ENCODE results near the gene GGACT. TPM values are rescaled to one million over a fixed set of nuclear protein-coding genes. Genes with fewer than 3 reads are reported as not detected.
"Not testable (repeated sequence)": the region's sequence is repeated elsewhere in the genome, so short reads cannot be mapped to it uniquely, and the experiment has no call there.

GGACT gene
- total and polyA plus RNA-seq, 4 donors: 3.3 to 10.1 (median 4.8) TPM

GRCh38 chr13:100528353-100528752, 60.2 kb downstream of the GGACT start:
- no peak for DNase-seq (ENCODE audit: low read depth in 4 of 6, low spot score in 6 of 6)
- 76% methylated on average over 6 of the region's 9 CpGs for WGBS (ENCODE audit: insufficient coverage)
- H3K9me3 ChIP-seq (ENCODE audit: control insufficient read depth, insufficient read depth, low read length): no peaks in the 10 kb centered on the region
- no peaks in the 10 kb centered on the region for H3K27me3 ChIP-seq (ENCODE audit: control insufficient read depth, insufficient read depth, low read length)
- no peak overlapping the region for H3K27ac ChIP-seq (ENCODE audit: low read depth, low read length)
- no peak overlapping the region for H3K4me3 ChIP-seq (ENCODE audit: low read depth, low read length)
- H3K36me3 ChIP-seq (ENCODE audit: control insufficient read depth, insufficient read depth, low read length): peaks cover 42% of the 10 kb centered on the region
- peaks cover 16% of the 10 kb centered on the region for H3K4me1 ChIP-seq (ENCODE audit: control insufficient read depth, insufficient read depth, low read length)

- Histone ChIP-seq H3K9me3 (ENCODE audit: control insufficient read depth, insufficient read depth, low read length) (no peaks in the 10 kb centered on the region), H3K36me3 (ENCODE audit: control insufficient read depth, insufficient read depth, low read length) (peaks cover 35% of the 10 kb centered on the region), H3K27ac (ENCODE audit: low read depth, low read length) (no peak overlapping the region), H3K4me3 (ENCODE audit: low read depth, low read length) (no peak overlapping the region), H3K4me1 (ENCODE audit: control insufficient read depth, insufficient read depth, low read length) (peaks cover 16% of the 10 kb centered on the region), H3K27me3 (ENCODE audit: control insufficient read depth, insufficient read depth, low read length) (no peaks in the 10 kb centered on the region)
- DNase-seq (ENCODE audit: low read depth in 4 of 6, low spot score in 6 of 6): no peak
- 84% methylated on average over 4 of the region's 9 CpGs for WGBS (ENCODE audit: insufficient coverage)
These were observed 60.9 kb downstream of the GGACT start for GRCh38 chr13:100527644-100528043.

- H3K9me3 ChIP-seq (ENCODE audit: control insufficient read depth, insufficient read depth, low read length): no peaks in the 10 kb centered on the region
- WGBS (ENCODE audit: insufficient coverage): 69% methylated on average over 26 of the region's 27 CpGs
- no peak overlapping the region for H3K4me3 ChIP-seq (ENCODE audit: low read depth, low read length)
- H3K36me3 ChIP-seq (ENCODE audit: control insufficient read depth, insufficient read depth, low read length): peaks cover 27% of the 10 kb centered on the region
- H3K4me1 ChIP-seq (ENCODE audit: control insufficient read depth, insufficient read depth, low read length): peaks cover 19% of the 10 kb centered on the region
- H3K27me3 ChIP-seq (ENCODE audit: control insufficient read depth, insufficient read depth, low read length): no peaks in the 10 kb centered on the region
- no peak overlapping the region for H3K27ac ChIP-seq (ENCODE audit: low read depth, low read length)
- DNase-seq (ENCODE audit: low read depth in 4 of 6, low spot score in 6 of 6): peak in 2 of 6 donors; percentile 61 to 88
These were observed 62.1 kb downstream of the GGACT start for GRCh38 chr13:100526318-100527000.

- Histone ChIP-seq H3K36me3 (ENCODE audit: control insufficient read depth, insufficient read depth, low read length) (peaks cover 27% of the 10 kb centered on the region), H3K27me3 (ENCODE audit: control insufficient read depth, insufficient read depth, low read length) (no peaks in the 10 kb centered on the region), H3K9me3 (ENCODE audit: control insufficient read depth, insufficient read depth, low read length) (no peaks in the 10 kb centered on the region), H3K4me3 (ENCODE audit: low read depth, low read length) (no peak overlapping the region), H3K27ac (ENCODE audit: low read depth, low read length) (no peak overlapping the region), H3K4me1 (ENCODE audit: control insufficient read depth, insufficient read depth, low read length) (peaks cover 16% of the 10 kb centered on the region)
- no peak for DNase-seq (ENCODE audit: low read depth in 4 of 6, low spot score in 6 of 6)
- WGBS (ENCODE audit: insufficient coverage): 72% methylated on average over 16 of the region's 17 CpGs
These were observed 62.9 kb downstream of the GGACT start for GRCh38 chr13:100525453-100526317.

- DNase-seq (ENCODE audit: low read depth in 4 of 6, low spot score in 6 of 6); H3K27me3 ChIP-seq (ENCODE audit: control insufficient read depth, insufficient read depth, low read length); H3K4me3 ChIP-seq (ENCODE audit: low read depth, low read length); H3K9me3 ChIP-seq (ENCODE audit: control insufficient read depth, insufficient read depth, low read length); H3K27ac ChIP-seq (ENCODE audit: low read depth, low read length): not testable (repeated sequence)
- Histone ChIP-seq H3K36me3 (ENCODE audit: control insufficient read depth, insufficient read depth, low read length) (peaks cover 25% of the 10 kb centered on the region), H3K4me1 (ENCODE audit: control insufficient read depth, insufficient read depth, low read length) (peaks cover 14% of the 10 kb centered on the region)
- 90% methylated on average over 1 of the region's 5 CpGs for WGBS (ENCODE audit: insufficient coverage)
These were observed 63.9 kb downstream of the GGACT start for GRCh38 chr13:100524688-100525087.

- H3K36me3 ChIP-seq (ENCODE audit: control insufficient read depth, insufficient read depth, low read length): peaks cover 22% of the 10 kb centered on the region
- WGBS (ENCODE audit: insufficient coverage): 88% methylated on average over 6 of the region's 8 CpGs
- H3K27me3 ChIP-seq (ENCODE audit: control insufficient read depth, insufficient read depth, low read length): no peaks in the 10 kb centered on the region
- H3K4me3 ChIP-seq (ENCODE audit: low read depth, low read length): no peak overlapping the region
- no peak overlapping the region for H3K27ac ChIP-seq (ENCODE audit: low read depth, low read length)
- no peaks in the 10 kb centered on the region for H3K9me3 ChIP-seq (ENCODE audit: control insufficient read depth, insufficient read depth, low read length)
- peaks cover 14% of the 10 kb centered on the region for H3K4me1 ChIP-seq (ENCODE audit: control insufficient read depth, insufficient read depth, low read length)
- DNase-seq (ENCODE audit: low read depth in 4 of 6, low spot score in 6 of 6): no peak
These were observed 64.6 kb downstream of the GGACT start for GRCh38 chr13:100523981-100524386.

GRCh38 chr13:100523411-100523810, 65.2 kb downstream of the GGACT start:
- Histone ChIP-seq H3K9me3 (ENCODE audit: control insufficient read depth, insufficient read depth, low read length) (no peaks in the 10 kb centered on the region), H3K36me3 (ENCODE audit: control insufficient read depth, insufficient read depth, low read length) (peaks cover 16% of the 10 kb centered on the region), H3K4me1 (ENCODE audit: control insufficient read depth, insufficient read depth, low read length) (peaks cover 14% of the 10 kb centered on the region), H3K27me3 (ENCODE audit: control insufficient read depth, insufficient read depth, low read length) (no peaks in the 10 kb centered on the region), H3K27ac (ENCODE audit: low read depth, low read length) (no peak overlapping the region), H3K4me3 (ENCODE audit: low read depth, low read length) (no peak overlapping the region)
- 85% methylated on average over 12 of the region's 14 CpGs for WGBS (ENCODE audit: insufficient coverage)
- peak in 1 of 6 donors; percentile 39 for DNase-seq (ENCODE audit: low read depth in 4 of 6, low spot score in 6 of 6)

GRCh38 chr13:100522618-100523309, 65.8 kb downstream of the GGACT start:
- Histone ChIP-seq H3K4me1 (ENCODE audit: control insufficient read depth, insufficient read depth, low read length) (peaks cover 16% of the 10 kb centered on the region), H3K36me3 (ENCODE audit: control insufficient read depth, insufficient read depth, low read length) (peaks cover 15% of the 10 kb centered on the region), H3K9me3 (ENCODE audit: control insufficient read depth, insufficient read depth, low read length) (no peaks in the 10 kb centered on the region), H3K27me3 (ENCODE audit: control insufficient read depth, insufficient read depth, low read length) (no peaks in the 10 kb centered on the region), H3K27ac (ENCODE audit: low read depth, low read length) (peak overlapping the region; percentile 82), H3K4me3 (ENCODE audit: low read depth, low read length) (no peak overlapping the region)
- 64% methylated on average over 3 of the region's 9 CpGs for WGBS (ENCODE audit: insufficient coverage)
- DNase-seq (ENCODE audit: low read depth in 4 of 6, low spot score in 6 of 6): no peak

GRCh38 chr13:100521851-100522617, 66.6 kb downstream of the GGACT start:
- Histone ChIP-seq H3K27ac (ENCODE audit: low read depth, low read length) (peak overlapping the region; percentile 82), H3K36me3 (ENCODE audit: control insufficient read depth, insufficient read depth, low read length) (peaks cover 12% of the 10 kb centered on the region), H3K4me1 (ENCODE audit: control insufficient read depth, insufficient read depth, low read length) (peaks cover 16% of the 10 kb centered on the region), H3K4me3 (ENCODE audit: low read depth, low read length) (no peak overlapping the region), H3K27me3 (ENCODE audit: control insufficient read depth, insufficient read depth, low read length) (no peaks in the 10 kb centered on the region), H3K9me3 (ENCODE audit: control insufficient read depth, insufficient read depth, low read length) (no peaks in the 10 kb centered on the region)
- 52% methylated on average over 15 of the region's 19 CpGs for WGBS (ENCODE audit: insufficient coverage)
- DNase-seq (ENCODE audit: low read depth in 4 of 6, low spot score in 6 of 6): peak in 2 of 6 donors; percentile 57 to 74
